ENCODE data around the gene CHCHD2. TPM values are rescaled to one million over a fixed set of nuclear protein-coding genes. Genes with fewer than 3 reads are reported as not detected.
"Not testable (repeated sequence)": the region's sequence is repeated elsewhere in the genome, so short reads cannot be mapped to it uniquely, and the experiment has no call there.

Gene CHCHD2
- total and polyA plus RNA-seq, 2 experiments from 2014 or later: 121 to 189 TPM

DNA sequence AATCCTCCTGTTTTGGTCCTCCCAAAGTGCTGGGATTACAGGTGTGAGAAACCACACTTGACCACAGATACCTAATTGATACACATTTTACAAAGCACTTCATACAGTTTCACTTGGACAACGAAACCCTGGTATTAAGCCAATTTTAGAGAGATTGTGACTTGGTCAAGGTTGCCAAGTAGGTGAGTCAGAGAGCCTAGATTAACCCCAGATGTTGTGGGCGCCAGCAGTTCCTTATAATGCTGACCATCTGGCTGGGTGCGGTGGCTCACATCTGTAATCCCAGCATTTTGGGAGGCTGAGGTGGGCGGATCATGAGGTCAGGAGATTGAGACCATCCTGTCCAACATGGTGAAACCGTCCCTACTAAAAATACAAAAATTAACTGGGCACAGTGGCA, 8.6 kb downstream of the CHCHD2 start:
- H4K20me1 ChIP-seq (ENCODE audit: insufficient read depth, poor library complexity, severe bottlenecking): no peaks in the 10 kb centered on the region
- no peak overlapping the region for H3K4me2 ChIP-seq
- no peak overlapping the region for H3K27ac ChIP-seq
- H3K79me2 ChIP-seq: no peaks in the 10 kb centered on the region
- DNase-seq (ENCODE audit: low spot score): no peak
- no peak for TF ChIP-seq EZH2phosphoT487 (IDR thresholded peaks at IDR 0.05; ENCODE audit: low read depth, severe bottlenecking, unreplicated experiment)
- TF ChIP-seq, protein P1, sequence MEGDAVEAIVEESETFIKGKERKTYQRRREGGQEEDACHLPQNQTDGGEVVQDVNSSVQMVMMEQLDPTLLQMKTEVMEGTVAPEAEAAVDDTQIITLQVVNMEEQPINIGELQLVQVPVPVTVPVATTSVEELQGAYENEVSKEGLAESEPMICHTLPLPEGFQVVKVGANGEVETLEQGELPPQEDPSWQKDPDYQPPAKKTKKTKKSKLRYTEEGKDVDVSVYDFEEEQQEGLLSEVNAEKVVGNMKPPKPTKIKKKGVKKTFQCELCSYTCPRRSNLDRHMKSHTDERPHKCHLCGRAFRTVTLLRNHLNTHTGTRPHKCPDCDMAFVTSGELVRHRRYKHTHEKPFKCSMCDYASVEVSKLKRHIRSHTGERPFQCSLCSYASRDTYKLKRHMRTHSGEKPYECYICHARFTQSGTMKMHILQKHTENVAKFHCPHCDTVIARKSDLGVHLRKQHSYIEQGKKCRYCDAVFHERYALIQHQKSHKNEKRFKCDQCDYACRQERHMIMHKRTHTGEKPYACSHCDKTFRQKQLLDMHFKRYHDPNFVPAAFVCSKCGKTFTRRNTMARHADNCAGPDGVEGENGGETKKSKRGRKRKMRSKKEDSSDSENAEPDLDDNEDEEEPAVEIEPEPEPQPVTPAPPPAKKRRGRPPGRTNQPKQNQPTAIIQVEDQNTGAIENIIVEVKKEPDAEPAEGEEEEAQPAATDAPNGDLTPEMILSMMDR (IDR thresholded peaks at IDR 0.05; ENCODE audit: poor library complexity): no peak
- TF ChIP-seq EZH2 (IDR thresholded peaks at IDR 0.05; ENCODE audit: borderline replicate concordance): no peak
- no peak overlapping the region for H3K4me3 ChIP-seq
- no peaks in the 10 kb centered on the region for H3K36me3 ChIP-seq (replicated peaks; ENCODE audit: insufficient read depth, low read depth)
- H3K27me3 ChIP-seq: no peaks in the 10 kb centered on the region
- H3K9me2 ChIP-seq (replicated peaks; ENCODE audit: insufficient read depth): no peaks in the 10 kb centered on the region
- no peaks in the 10 kb centered on the region for H3K4me1 ChIP-seq (ENCODE audit: insufficient read depth)
- WGBS (ENCODE audit: low lambda C conversion rate, missing lambda C conversion rate): 80% methylated on average over 5 of the region's 5 CpGs
- H2AFZ ChIP-seq: no peak overlapping the region
- H3K9me3 ChIP-seq (ENCODE audit: low read depth): no peaks in the 10 kb centered on the region

DNA sequence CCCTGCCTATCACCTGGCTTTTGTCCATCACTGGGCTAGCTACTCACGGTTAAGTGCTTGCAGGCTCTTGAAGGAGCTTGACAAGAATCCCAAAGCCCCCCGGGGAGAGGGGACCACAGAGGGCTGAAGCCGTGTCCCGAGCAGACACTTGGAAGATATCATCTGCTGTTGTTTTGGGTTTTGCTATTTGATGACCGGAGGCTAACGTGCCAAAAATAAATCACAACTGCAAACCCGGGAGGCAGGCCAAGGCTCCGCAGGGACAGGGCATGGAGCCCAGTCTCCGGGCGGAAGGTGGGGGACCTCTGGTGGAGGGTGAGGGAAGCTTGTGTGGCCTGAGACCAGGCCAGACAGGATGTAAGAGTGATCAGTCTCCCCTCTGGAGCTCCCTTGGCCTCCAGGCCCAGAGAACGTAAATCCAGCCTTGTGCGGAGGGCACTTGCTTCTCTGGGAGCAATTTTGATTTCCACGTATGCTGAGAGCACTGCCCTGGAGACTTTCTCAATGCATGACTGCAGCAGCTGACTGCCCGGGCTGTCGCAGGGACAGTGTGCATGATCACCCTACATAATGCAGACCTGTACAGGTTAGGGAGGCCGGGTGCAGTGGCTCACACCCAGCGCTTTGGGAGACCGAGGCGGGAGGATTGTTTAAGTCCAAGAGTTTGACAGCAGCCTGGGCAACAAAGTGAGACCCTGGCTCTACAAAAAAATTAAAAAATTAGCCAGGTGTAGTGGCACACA, 13.3 kb downstream of the CHCHD2 start, which contains the start of gene PHKG1:
Gene PHKG1, minus strand, starts transcription at position 164 of the 743 bp plus-strand sequence. CDS start 4,011 bp downstream, outside the sequence.
- no peak for DNase-seq (ENCODE audit: low spot score)
- H3K4me1 ChIP-seq (ENCODE audit: insufficient read depth): no peaks in the 10 kb centered on the region
- H3K4me2 ChIP-seq: no peak within 1 kb of the TSS
- H3K4me3 ChIP-seq: no peak within 1 kb of the TSS
- H2AFZ ChIP-seq: no peak within 1 kb of the TSS
- no peaks in the 10 kb centered on the region for H3K79me2 ChIP-seq
- no peaks in the 10 kb centered on the region for H3K9me3 ChIP-seq (ENCODE audit: low read depth)
- 73% methylated on average over 19 of the region's 19 CpGs for WGBS (ENCODE audit: low lambda C conversion rate, missing lambda C conversion rate)
- no peaks in the 10 kb centered on the region for H3K9me2 ChIP-seq (replicated peaks; ENCODE audit: insufficient read depth)
- H3K27ac ChIP-seq: no peak within 1 kb of the TSS
- TF ChIP-seq EZH2 (IDR thresholded peaks at IDR 0.05; ENCODE audit: borderline replicate concordance): no peak
- TF ChIP-seq, protein P1 (IDR thresholded peaks at IDR 0.05; ENCODE audit: poor library complexity): peak; percentile 35
- no peaks in the 10 kb centered on the region for H4K20me1 ChIP-seq (ENCODE audit: insufficient read depth, poor library complexity, severe bottlenecking)
- H3K27me3 ChIP-seq: no peaks in the 10 kb centered on the region
- no peaks in the 10 kb centered on the region for H3K36me3 ChIP-seq (replicated peaks; ENCODE audit: insufficient read depth, low read depth)

DNA sequence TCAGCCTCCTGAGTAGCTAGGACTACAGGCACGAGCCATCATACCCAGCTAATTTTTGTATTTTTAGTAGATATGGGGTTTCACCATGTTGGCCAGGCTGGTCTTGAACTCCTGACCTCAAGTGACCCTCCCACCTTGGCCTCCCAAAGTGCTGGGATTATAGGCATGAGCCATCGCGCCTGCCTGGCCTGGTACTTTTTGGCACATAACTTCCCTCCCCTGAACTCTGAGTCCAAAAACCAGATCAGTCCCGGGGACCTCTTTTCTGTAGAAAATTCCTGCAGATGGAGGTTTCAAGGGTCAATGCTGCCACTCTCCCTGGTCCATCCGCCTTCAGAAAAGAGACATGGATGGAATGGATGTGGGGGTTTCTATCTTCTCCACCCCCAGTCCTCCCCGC, 13.9 kb downstream of the CHCHD2 start:
- H2AFZ ChIP-seq; H3K4me3 ChIP-seq; H3K27ac ChIP-seq; H3K79me2 ChIP-seq; H4K20me1 ChIP-seq (ENCODE audit: insufficient read depth, poor library complexity, severe bottlenecking); H3K9me3 ChIP-seq (ENCODE audit: low read depth); H3K36me3 ChIP-seq (replicated peaks; ENCODE audit: insufficient read depth, low read depth); H3K27me3 ChIP-seq; H3K4me2 ChIP-seq; DNase-seq (ENCODE audit: low spot score); H3K9me2 ChIP-seq (replicated peaks; ENCODE audit: insufficient read depth); H3K4me1 ChIP-seq (ENCODE audit: insufficient read depth): not testable (repeated sequence)
- 92% methylated on average over 6 of the region's 6 CpGs for WGBS (ENCODE audit: low lambda C conversion rate, missing lambda C conversion rate)

DNA sequence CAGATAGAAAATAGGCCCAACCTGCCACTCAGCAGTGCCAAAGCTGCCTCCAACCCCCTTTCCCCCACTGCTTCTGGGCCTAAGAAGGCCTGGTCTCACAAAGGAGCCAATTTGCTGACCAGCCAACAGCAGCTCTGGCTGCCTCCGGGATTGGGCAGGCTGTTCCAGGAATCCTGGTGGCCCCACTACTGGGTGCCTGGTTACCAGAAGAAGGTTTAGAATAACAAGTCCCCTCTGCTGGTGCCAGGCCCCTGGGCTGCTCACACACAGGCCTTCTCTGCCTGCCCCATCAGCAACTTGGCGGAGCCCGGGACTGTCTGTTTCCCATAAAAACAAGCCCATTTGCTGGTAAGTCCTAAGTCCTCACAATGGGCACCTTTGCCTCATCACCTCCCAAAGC, 14.7 kb downstream of the CHCHD2 start:
- DNase-seq (ENCODE audit: low spot score): no peak
- H3K27me3 ChIP-seq: no peaks in the 10 kb centered on the region
- H3K4me1 ChIP-seq (ENCODE audit: insufficient read depth): no peaks in the 10 kb centered on the region
- TF ChIP-seq EZH2 (IDR thresholded peaks at IDR 0.05; ENCODE audit: borderline replicate concordance): no peak
- TF ChIP-seq, protein P1 (IDR thresholded peaks at IDR 0.05; ENCODE audit: poor library complexity): no peak
- no peak for TF ChIP-seq EZH2phosphoT487 (IDR thresholded peaks at IDR 0.05; ENCODE audit: low read depth, severe bottlenecking, unreplicated experiment)
- no peaks in the 10 kb centered on the region for H3K36me3 ChIP-seq (replicated peaks; ENCODE audit: insufficient read depth, low read depth)
- no peaks in the 10 kb centered on the region for H3K79me2 ChIP-seq
- H3K4me2 ChIP-seq: no peak overlapping the region
- no peak overlapping the region for H2AFZ ChIP-seq
- no peaks in the 10 kb centered on the region for H3K9me2 ChIP-seq (replicated peaks; ENCODE audit: insufficient read depth)
- no peaks in the 10 kb centered on the region for H4K20me1 ChIP-seq (ENCODE audit: insufficient read depth, poor library complexity, severe bottlenecking)
- 95% methylated on average over 3 of the region's 3 CpGs for WGBS (ENCODE audit: low lambda C conversion rate, missing lambda C conversion rate)
- H3K27ac ChIP-seq: no peak overlapping the region
- H3K9me3 ChIP-seq (ENCODE audit: low read depth): no peaks in the 10 kb centered on the region
- H3K4me3 ChIP-seq: no peak overlapping the region

Measured in hepatocyte (in vitro differentiated cells).